B cell (primary cell): ENCODE data around the gene GPR150.

Source experiments
- CTCF ChIP-seq: fragments of 200-600 bp; IDR thresholded peaks from one replicate; pipeline ENCODE4 v1.8.0; 2022; ENCODE audit warnings: antibody characterized with exemption, mild to moderate bottlenecking
- EZH2 ChIP-seq: IDR thresholded peaks from 2 replicates; pipeline ENCODE4 v1.6.1; 2012; ENCODE audit warnings: borderline replicate concordance, low read depth, mild to moderate bottlenecking, moderate library complexity, low read length; ENCODE audit not compliant: insufficient read depth, poor library complexity, severe bottlenecking

- TF ChIP-seq CTCF (no peak), EZH2 (no peak)
Observed at GRCh38 chr5:95631255-95631958, 11.5 kb downstream of the GPR150 start.
